HG02840 (cell line): Measurements from ENCODE around the gene CFC1.
"Not testable (repeated sequence)": the region's sequence is repeated elsewhere in the genome, so short reads cannot be mapped to it uniquely, and the experiment has no call there.

Experiments
- ATAC-seq: cut with Tn5 transposase; IDR thresholded peaks from one replicate; pipeline ENCODE4 v1.9.1; 2021; ENCODE audit warnings: mild to moderate bottlenecking, moderate library complexity, moderate number of reproducible peaks; ENCODE audit not compliant: unreplicated experiment, low FRiP score

Gene CFC1

GRCh38 chr2:130599393-130599792 lies at the start of gene CFC1:
CFC1 (minus strand) TSS chr2:130599575; CDS start chr2:130599287, 288 bp downstream.
- ATAC-seq, result not testable (repeated sequence)

DNA sequence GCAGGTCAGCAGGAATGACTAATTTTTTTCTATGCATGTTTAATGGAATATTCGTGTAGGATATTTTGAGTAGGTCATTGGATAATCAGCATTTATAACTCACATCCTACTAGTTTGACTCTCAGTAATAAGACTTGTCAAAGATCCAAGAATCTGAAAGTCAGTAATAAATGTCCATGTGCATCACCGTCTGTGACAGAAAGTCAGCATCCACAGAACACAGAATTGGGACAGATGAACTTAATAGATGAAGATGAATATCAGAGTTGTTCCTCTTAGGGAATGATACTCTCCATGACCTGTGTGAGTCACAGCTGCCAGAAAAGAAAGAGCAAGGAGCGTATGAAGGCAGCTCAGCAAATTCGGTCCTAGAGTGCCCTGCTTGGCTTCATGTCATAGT lies 42.3 kb upstream of the CFC1 start:
- not testable (repeated sequence) for ATAC-seq

- ATAC-seq, result not testable (repeated sequence)
Measured at GRCh38 chr2:130638973-130639372, 39.6 kb upstream of the CFC1 start.

GRCh38 chr2:130628784-130629475 lies 29.6 kb upstream of the CFC1 start:
- not testable (repeated sequence) for ATAC-seq

- not testable (repeated sequence) for ATAC-seq
Measured at GRCh38 chr2:130611140-130611539, 11.8 kb upstream of the CFC1 start, which contains the start of gene POTEJ. POTEJ (plus strand) TSS chr2:130611440; CDS start chr2:130611533, 93 bp downstream.

DNA sequence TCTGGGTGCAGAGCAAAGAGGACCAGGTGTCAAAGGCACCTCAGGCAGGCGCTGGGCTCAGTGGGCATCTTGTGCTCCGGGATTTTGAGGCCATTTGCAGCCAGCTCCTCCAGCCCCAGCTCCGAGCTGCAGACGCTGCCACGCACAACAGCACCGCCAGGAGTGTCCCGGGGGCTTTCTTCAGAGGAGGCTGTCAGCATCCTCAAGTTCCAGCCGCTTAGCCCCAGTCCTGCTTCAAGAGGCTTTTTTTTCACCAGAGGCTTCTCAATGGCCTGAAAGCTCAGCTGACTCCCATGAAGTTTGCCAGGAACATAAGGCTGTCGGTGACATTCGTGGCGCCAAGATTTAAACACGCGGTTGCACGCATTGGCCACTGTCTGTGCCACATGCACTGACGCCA lies 11.1 kb upstream of the CFC1 start:
- ATAC-seq, result not testable (repeated sequence)

DNA sequence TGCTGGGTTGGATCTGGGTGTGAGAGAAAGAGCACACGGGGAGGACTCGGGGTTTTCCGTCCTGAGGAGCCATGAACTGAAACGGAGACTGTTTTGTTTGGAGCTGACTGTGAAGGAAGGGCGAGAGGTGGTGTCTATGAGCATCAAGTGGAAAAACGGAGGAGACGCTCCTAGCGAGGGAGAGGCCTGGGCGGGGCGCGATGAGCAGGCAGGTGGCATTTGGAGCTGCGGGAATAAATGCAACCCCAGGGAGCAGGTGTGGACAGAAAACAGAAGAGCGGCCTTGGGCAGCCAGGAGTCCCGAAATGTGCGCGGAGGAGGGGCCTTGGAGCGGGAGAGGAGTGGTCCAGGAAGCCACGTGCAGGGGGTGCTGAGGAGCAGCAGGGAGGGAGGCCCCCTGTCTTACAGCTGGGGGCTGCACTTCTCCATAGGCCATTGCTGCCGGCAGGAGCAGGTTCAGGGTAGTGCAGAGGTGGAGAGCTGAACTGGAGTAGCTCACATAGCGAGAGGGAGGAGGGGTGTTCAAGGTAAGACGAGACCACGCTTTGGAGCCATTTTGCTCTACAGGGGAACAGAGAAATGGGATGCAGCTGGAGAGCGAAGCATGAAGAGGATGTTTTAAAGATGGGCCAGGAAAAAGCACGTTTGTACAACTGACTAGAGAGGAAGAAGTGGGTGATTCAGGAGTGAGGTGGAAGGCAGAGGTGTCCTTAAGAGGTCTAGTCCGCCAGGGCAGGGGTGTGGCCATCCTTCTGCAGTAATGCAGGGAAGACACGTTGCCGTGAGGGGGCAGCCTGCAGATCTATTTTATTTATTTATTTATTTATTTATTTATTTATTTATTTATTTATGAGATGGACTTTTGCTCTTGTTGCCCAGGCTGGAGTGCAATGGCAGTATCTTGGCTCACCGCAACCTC lies 9.9 kb upstream of the CFC1 start:
- ATAC-seq, result not testable (repeated sequence)

DNA sequence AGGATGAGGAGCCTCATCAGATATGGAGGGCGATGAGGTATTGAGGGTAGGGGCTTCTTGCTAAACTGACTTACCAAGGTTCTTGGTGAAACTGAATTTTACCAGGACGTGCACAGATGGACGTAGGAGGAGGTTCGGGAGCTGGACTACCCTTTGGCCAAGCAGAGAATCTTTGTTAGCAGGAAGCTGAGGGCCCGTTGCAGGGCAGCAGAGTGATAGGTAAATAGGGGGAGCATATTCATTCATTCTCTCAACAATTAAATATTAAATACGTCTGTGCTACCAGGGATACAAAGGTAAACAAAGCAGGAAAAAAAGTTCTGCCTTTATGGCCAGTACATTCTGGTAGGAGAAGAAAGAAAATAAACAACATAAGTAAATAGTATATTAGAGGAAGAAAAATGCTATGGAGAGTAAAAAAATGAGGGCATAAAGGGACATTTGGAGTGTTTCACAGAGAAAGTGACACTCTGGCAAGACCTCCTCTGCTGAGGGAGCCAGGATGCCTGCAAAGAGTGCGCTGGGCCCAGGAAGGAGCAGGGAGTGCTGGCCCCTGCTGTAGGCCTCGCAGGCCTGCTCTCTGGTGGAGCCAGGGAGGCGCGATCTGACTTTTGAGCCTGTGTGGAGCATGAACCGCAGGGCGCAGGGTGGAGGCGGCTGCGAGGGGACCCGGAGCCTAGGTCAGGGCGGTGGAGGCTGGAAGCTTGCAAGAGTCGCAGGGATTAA lies 9.1 kb upstream of the CFC1 start:
- ATAC-seq, result not testable (repeated sequence)

GRCh38 chr2:130601648-130602302 lies 2.4 kb upstream of the CFC1 start:
- ATAC-seq, result not testable (repeated sequence)

- not testable (repeated sequence) for ATAC-seq
Measured at GRCh38 chr2:130599926-130600325, 551 bp upstream of the CFC1 start.

- ATAC-seq, result not testable (repeated sequence)
Measured at GRCh38 chr2:130598463-130598862, 912 bp downstream of the CFC1 start.

GRCh38 chr2:130597994-130598393 lies 1.4 kb downstream of the CFC1 start:
- ATAC-seq, result not testable (repeated sequence)

DNA sequence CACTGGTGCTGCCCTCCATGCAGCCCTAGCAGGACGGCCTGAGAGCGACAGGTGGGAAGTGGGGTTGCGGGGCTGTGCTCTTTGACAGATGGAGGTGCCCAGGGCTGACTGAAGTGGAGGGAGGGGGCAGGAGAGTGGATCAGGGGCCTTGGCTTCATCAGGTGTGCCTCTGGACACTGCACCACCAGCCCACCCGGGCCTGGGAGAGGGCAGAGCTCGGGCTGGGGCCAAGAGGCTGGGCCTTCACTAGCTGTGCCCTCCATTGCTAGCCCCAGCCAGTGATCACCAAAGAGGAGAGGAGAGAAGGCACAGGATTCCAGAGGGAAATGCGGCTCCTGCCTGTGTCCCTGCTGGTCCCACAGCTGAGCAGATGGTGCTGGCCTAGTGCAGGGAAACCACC lies 2.6 kb downstream of the CFC1 start:
- ATAC-seq, result not testable (repeated sequence)

GRCh38 chr2:130594011-130594410 lies 5.4 kb downstream of the CFC1 start:
- ATAC-seq, result not testable (repeated sequence)

- ATAC-seq, result not testable (repeated sequence)
Measured at GRCh38 chr2:130592791-130593414, 6.5 kb downstream of the CFC1 start.

DNA sequence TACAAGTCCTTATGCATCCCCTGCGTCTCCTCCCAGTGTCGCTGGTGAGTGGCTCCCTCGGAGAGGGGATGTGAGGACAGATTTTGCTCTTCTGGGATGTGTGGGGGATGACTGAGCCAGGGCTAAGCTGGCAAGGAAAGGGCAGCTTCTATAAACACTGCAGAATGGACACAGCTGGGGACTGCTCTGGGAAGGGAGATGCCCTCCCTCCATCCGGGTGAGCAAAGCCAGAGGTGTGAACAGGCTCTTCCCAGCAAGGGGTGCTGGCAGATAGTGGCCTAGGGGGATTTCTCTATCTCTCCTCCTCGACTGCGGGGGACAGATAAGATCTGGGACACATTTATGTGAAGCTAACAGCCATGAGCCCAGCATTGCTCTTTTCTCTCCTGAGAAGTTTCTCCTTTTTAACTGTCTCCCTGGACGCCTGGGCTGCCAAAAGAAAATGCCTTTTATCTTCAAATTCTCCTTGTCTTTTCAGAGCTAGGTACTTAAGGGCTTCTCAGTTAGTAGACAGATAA lies 8.5 kb downstream of the CFC1 start:
- ATAC-seq, result not testable (repeated sequence)

GRCh38 chr2:130590170-130590841 lies 9.1 kb downstream of the CFC1 start:
- ATAC-seq, result not testable (repeated sequence)

GRCh38 chr2:130588688-130589458 lies 10.5 kb downstream of the CFC1 start:
- ATAC-seq, result not testable (repeated sequence)
